SK-N-SH (cell line): ENCODE data around the gene SFSWAP. TPM values are rescaled to one million over a fixed set of nuclear protein-coding genes. Genes with fewer than 3 reads are reported as not detected.

Experiments used
- CTCF ChIA-PET: fragments of 300-600, 350-600 bp; formaldehyde crosslinking; extraction: SDS; loops from one replicate; lab custom pipeline; 2021; lab: Yijun Ruan, JAX
- POLR2A ChIA-PET: fragments of 350-600 bp; sonication (Branson Sonifier 250); formaldehyde crosslinking; extraction: SDS; loops from one replicate; lab custom pipeline; 2020; ENCODE audit warnings: antibody characterized with exemption, inconsistent platforms; lab: Yijun Ruan, JAX
- DNase-seq: peaks from one replicate; pipeline ENCODE4 v3.0.0; 2012
- H2AFZ ChIP-seq: fragments of 200-600 bp; sonication (generic); 2 replicates; pipeline ENCODE4 v1.8.1; 2016; ENCODE audit warnings: antibody characterized with exemption, mild to moderate bottlenecking, low read depth
- H3F3A ChIP-seq: fragments of 200-600 bp; sonication (generic); replicated peaks from 2 replicates; pipeline ENCODE3; 2016; ENCODE audit warnings: antibody characterized with exemption, mild to moderate bottlenecking; ENCODE audit not compliant: insufficient read depth
- H3K27ac ChIP-seq, 2 experiments: fragments of 200-500 bp in 1 of 2; fragments of 200-600 bp in 1 of 2; sonication (Bioruptor generic) in 1 of 2; sonication (generic), shearing (Covaris generic) in 1 of 2; 2 replicates each; pipeline versions ENCODE4 v1.5.1 to v1.6.1; 2014 to 2016; ENCODE audit warnings: low read depth in 2 of 2, inconsistent platforms in 1 of 2, low read length in 1 of 2, mild to moderate bottlenecking in 1 of 2, mixed read lengths in 1 of 2
- H3K27me3 ChIP-seq: fragments of 200-600 bp; sonication (generic), shearing (Covaris generic); 2 replicates; pipeline ENCODE4 v1.6.1; 2016; ENCODE audit warnings: mixed run types; ENCODE audit not compliant: insufficient read depth
- H3K36me3 ChIP-seq, 2 experiments: fragments of 200-500 bp in 1 of 2; fragments of 200-600 bp in 1 of 2; sonication (Bioruptor generic) in 1 of 2; sonication (generic) in 1 of 2; replicated peaks in 1 of 2; 2 replicates each; pipeline versions ENCODE3 to v1.5.1; 2014 to 2016; ENCODE audit warnings: low read length in 1 of 2, mild to moderate bottlenecking in 1 of 2; ENCODE audit not compliant: insufficient read depth in 2 of 2, control insufficient read depth in 1 of 2
- H3K4me1 ChIP-seq, 2 experiments: fragments of 200-500 bp in 1 of 2; fragments of 200-600 bp in 1 of 2; sonication (Bioruptor generic) in 1 of 2; sonication (generic), shearing (Covaris generic) in 1 of 2; 2 replicates each; pipeline versions ENCODE4 v1.5.1 to v1.6.1; 2014 to 2016; ENCODE audit warnings: low read depth in 1 of 2, low read length in 1 of 2, mixed run types in 1 of 2; ENCODE audit not compliant: insufficient read depth in 2 of 2, control insufficient read depth in 1 of 2
- H3K4me2 ChIP-seq: fragments of 200-600 bp; sonication (generic), shearing (Covaris generic); 2 replicates; pipeline ENCODE4 v1.6.1; 2017; ENCODE audit warnings: mixed run types
- H3K4me3 ChIP-seq, 2 experiments: fragments of 200-500 bp in 1 of 2; fragments of 200-600 bp in 1 of 2; sonication (Bioruptor generic) in 1 of 2; sonication (generic), shearing (Covaris generic) in 1 of 2; 2 replicates each; pipeline versions ENCODE4 v1.5.1 to v1.8.1; 2014 to 2016; ENCODE audit warnings: low read depth in 2 of 2, inconsistent platforms in 1 of 2, low read length in 1 of 2, mild to moderate bottlenecking in 1 of 2, mixed read lengths in 1 of 2, moderate library complexity in 1 of 2
- H3K79me2 ChIP-seq: fragments of 200-600 bp; sonication (generic); 2 replicates; pipeline ENCODE4 v1.8.1; 2017; ENCODE audit warnings: mild to moderate bottlenecking; ENCODE audit not compliant: insufficient read depth
- H3K9ac ChIP-seq: fragments of 200-600 bp; sonication (generic); 2 replicates; pipeline ENCODE4 v1.6.1; 2017; ENCODE audit warnings: mixed run types
- H3K9me2 ChIP-seq: fragments of 200-600 bp; sonication (generic); 2 replicates; pipeline ENCODE4 v1.6.1; 2017; ENCODE audit warnings: mixed run types
- H3K9me3 ChIP-seq: fragments of 200-600 bp; sonication (generic); 2 replicates; pipeline ENCODE4 v1.6.1; 2017; ENCODE audit warnings: mixed run types, mild to moderate bottlenecking, moderate library complexity
- H4K20me1 ChIP-seq: fragments of 200-600 bp; sonication (generic); 2 replicates; pipeline ENCODE4 v1.6.1; 2017; ENCODE audit warnings: mild to moderate bottlenecking, mixed run types; ENCODE audit not compliant: insufficient read depth
- CHD2 ChIP-seq: fragments of 150-350 bp; IDR thresholded peaks from 2 replicates; pipeline ENCODE4 v1.6.1; 2018; ENCODE audit warnings: low read length; ENCODE audit not compliant: partially characterized antibody
- EP300 ChIP-seq, 2 experiments: IDR thresholded peaks; 2 replicates each; pipeline versions ENCODE4 v1.4.0 to v1.6.1; 2012; ENCODE audit warnings: borderline replicate concordance in 1 of 2, low read depth in 1 of 2, low read length in 1 of 2
- EZH2phosphoT487 ChIP-seq: fragments of 200-600 bp; sonication (generic); IDR thresholded peaks from 2 replicates; pipeline ENCODE4 v1.6.1; 2017; ENCODE audit warnings: low read depth, mixed run types, mild to moderate bottlenecking, antibody characterized with exemption, moderate library complexity, borderline replicate concordance
- FOXJ3 ChIP-seq: sonication (generic); formaldehyde crosslinking; IDR thresholded peaks from 2 replicates; pipeline ENCODE4 v1.5.1; 2020; ENCODE audit warnings: mild to moderate bottlenecking, missing genetic modification reagents
- GATA2 ChIP-seq: sonication (generic); formaldehyde crosslinking; IDR thresholded peaks from 2 replicates; pipeline ENCODE4 v1.5.0; 2020; ENCODE audit warnings: mild to moderate bottlenecking, missing genetic modification reagents
- IRF3 ChIP-seq: fragments of 150-350 bp; IDR thresholded peaks from 2 replicates; pipeline ENCODE4 v1.6.1; 2016; ENCODE audit warnings: mild to moderate bottlenecking, low read depth, low read length
- MAX ChIP-seq: IDR thresholded peaks from 2 replicates; pipeline ENCODE4 v1.4.0; 2012; ENCODE audit warnings: low read depth
- MEF2A ChIP-seq: IDR thresholded peaks from 2 replicates; pipeline ENCODE4 v1.4.0; 2012; ENCODE audit warnings: low read depth, borderline replicate concordance
- NFIC ChIP-seq: IDR thresholded peaks from 2 replicates; pipeline ENCODE4 v1.4.0; 2012; ENCODE audit warnings: borderline replicate concordance
- RAD21 ChIP-seq: IDR thresholded peaks from 2 replicates; pipeline ENCODE4 v1.6.1; 2012; ENCODE audit warnings: mild to moderate bottlenecking, low read length
- RCOR1 ChIP-seq: fragments of 150-350 bp; IDR thresholded peaks from 2 replicates; pipeline ENCODE4 v1.6.1; 2017; ENCODE audit warnings: antibody characterized with exemption, low read length
- REST ChIP-seq: IDR thresholded peaks from 2 replicates; pipeline ENCODE4 v1.6.1; 2012; ENCODE audit warnings: mild to moderate bottlenecking, low read depth, low read length, moderate library complexity
- RXRA ChIP-seq: IDR thresholded peaks from 2 replicates; pipeline ENCODE4 v1.4.0; 2012; ENCODE audit warnings: low read depth, mild to moderate bottlenecking, borderline replicate concordance
- TAF1 ChIP-seq: IDR thresholded peaks from 2 replicates; pipeline ENCODE4 v1.6.1; 2012; ENCODE audit warnings: low read depth, mild to moderate bottlenecking, low read length, moderate library complexity, borderline replicate concordance
- TEAD4 ChIP-seq: IDR thresholded peaks from 2 replicates; pipeline ENCODE4 v1.4.0; 2012; ENCODE audit warnings: mild to moderate bottlenecking, borderline replicate concordance; ENCODE audit not compliant: insufficient read depth
- USF1 ChIP-seq: IDR thresholded peaks from 2 replicates; pipeline ENCODE4 v1.4.0; 2012; ENCODE audit warnings: low read depth, borderline replicate concordance
- USF2 ChIP-seq: fragments of 150-350 bp; IDR thresholded peaks from 2 replicates; pipeline ENCODE4 v1.6.1; 2017; ENCODE audit warnings: antibody characterized with exemption, low read length, low read depth, borderline replicate concordance
- YY1 ChIP-seq: IDR thresholded peaks from 2 replicates; pipeline ENCODE4 v1.4.0; 2012; ENCODE audit warnings: low read depth, mild to moderate bottlenecking
- WGBS: methylation state at CpG from one replicate; pipeline ENCODE4 v1.1.6; 2017; ENCODE audit warnings: low lambda C conversion rate; 5-methylcytosine and 5-hydroxymethylcytosine counted together
- polyA plus RNA-seq, 3 experiments: library from polyadenylated mRNA; depleted of rRNA; stranded (reverse); fragments of >200 nt; gene quantifications; 2 replicates each; pipeline ENCODE4 v1.2.3, GENCODE V29; 2012

The SFSWAP gene
- polyA plus RNA-seq, 1 of the 3 experiments (the other 2 are of a cell fraction), result 27.9 TPM

- TF ChIP-seq RXRA, result no peak
- TF ChIP-seq FOXJ3 (CRISPR knock-in tag), result no peak
- TF ChIP-seq RAD21, result no peak
- TF ChIP-seq USF1, result no peak
- TF ChIP-seq EZH2phosphoT487, result no peak
- TF ChIP-seq EP300 (IDR thresholded peaks at IDR 0.05; ENCODE audit: borderline replicate concordance in 1 of 2, low read depth in 1 of 2, low read length in 1 of 2), result no peak
- TF ChIP-seq RCOR1, result no peak
- no peak for TF ChIP-seq TEAD4
- no peak for TF ChIP-seq IRF3
- no peak for TF ChIP-seq YY1
- TF ChIP-seq MAX, result no peak
- no peak for TF ChIP-seq TAF1
- no peak for TF ChIP-seq REST
- no peak for TF ChIP-seq GATA2 (CRISPR knock-in tag)
- TF ChIP-seq CHD2, result no peak
- TF ChIP-seq USF2, result no peak
- no peak for TF ChIP-seq MEF2A
- TF ChIP-seq NFIC, result no peak
- Histone ChIP-seq H3K9me2 (no peaks in the 10 kb centered on the region), H4K20me1 (no peaks in the 10 kb centered on the region), H3K27me3 (no peaks in the 10 kb centered on the region), H3K27ac (no peak overlapping the region), H2AFZ (no peak overlapping the region), H3K9ac (no peak overlapping the region), H3K4me3 (no peak overlapping the region), H3F3A (peaks cover 3% of the 10 kb centered on the region), H3K4me2 (no peak overlapping the region), H3K9me3 (no peaks in the 10 kb centered on the region), H3K36me3 (peaks cover 20 to 47% of the 10 kb centered on the region in 2 experiments), H3K79me2 (no peaks in the 10 kb centered on the region; the same call in 1 of the 2 replicates), H3K4me1 (no peaks in the 10 kb centered on the region)
- no peak for DNase-seq
- ChIA-PET POLR2A (no interaction called here), CTCF (interaction anchor here (0.6 kb wide), 1 partner anchor 591 kb away, joined by 4 read pairs; no protein-coding TSS in a partner anchor)
- WGBS, result over 99% methylated on average over 7 of the region's 7 CpGs
Measured at GRCh38 chr12:131794061-131794460, 83.2 kb downstream of the SFSWAP start.
